ENCODE measurements around the gene LIFR.

DNA sequence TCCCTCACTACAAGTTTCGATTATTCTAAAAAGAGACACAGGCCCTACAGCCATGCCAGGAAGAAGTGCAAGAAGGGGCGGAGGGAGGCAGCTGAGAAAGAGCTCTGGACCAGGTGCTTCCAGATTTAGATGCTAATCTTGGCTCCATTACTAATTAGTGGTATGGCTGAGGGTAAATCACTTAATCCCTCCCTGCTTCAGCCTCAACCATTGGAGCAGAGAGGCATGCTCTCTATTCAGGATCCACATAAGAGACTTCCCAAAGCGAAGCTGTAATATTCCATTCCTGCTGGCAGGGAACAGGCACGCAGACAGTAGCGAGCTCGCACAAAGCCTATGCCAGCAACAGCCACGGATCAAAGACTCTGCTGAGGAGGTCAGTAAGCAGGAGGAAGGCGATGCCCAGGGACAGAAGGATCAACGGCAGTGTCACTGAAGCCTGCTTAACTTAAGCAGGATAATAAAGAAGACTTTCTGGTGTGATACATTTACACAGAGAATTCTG, 24.2 kb downstream of the LIFR start:
- no peak for TF ChIP-seq EZH2 (IDR thresholded peaks at IDR 0.05; ENCODE audit: borderline replicate concordance, low read depth, low read length, severe bottlenecking)
- TF ChIP-seq, protein P1, sequence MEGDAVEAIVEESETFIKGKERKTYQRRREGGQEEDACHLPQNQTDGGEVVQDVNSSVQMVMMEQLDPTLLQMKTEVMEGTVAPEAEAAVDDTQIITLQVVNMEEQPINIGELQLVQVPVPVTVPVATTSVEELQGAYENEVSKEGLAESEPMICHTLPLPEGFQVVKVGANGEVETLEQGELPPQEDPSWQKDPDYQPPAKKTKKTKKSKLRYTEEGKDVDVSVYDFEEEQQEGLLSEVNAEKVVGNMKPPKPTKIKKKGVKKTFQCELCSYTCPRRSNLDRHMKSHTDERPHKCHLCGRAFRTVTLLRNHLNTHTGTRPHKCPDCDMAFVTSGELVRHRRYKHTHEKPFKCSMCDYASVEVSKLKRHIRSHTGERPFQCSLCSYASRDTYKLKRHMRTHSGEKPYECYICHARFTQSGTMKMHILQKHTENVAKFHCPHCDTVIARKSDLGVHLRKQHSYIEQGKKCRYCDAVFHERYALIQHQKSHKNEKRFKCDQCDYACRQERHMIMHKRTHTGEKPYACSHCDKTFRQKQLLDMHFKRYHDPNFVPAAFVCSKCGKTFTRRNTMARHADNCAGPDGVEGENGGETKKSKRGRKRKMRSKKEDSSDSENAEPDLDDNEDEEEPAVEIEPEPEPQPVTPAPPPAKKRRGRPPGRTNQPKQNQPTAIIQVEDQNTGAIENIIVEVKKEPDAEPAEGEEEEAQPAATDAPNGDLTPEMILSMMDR (IDR thresholded peaks at IDR 0.05; ENCODE audit: borderline replicate concordance, extremely low read depth, low read length, poor library complexity, severe bottlenecking), result no peak

All from DND-41 (cell line).